GM11168 (cell line): ENCODE measurements around the gene DIABLO.
"Not testable (repeated sequence)": the region's sequence is repeated elsewhere in the genome, so short reads cannot be mapped to it uniquely, and the experiment has no call there.

ENCODE experiments used
- in situ Hi-C: fragments of 300-500 bp; cut with MboI; formaldehyde crosslinking; loops from one replicate; pipeline ENCODE4 v1.12.0; 2022; ENCODE audit warnings: low sequenced_read_pairs; ENCODE audit not compliant: unreplicated experiment

DIABLO gene

GRCh38 chr12:122225683-122226365, at the start of gene DIABLO:
Gene DIABLO, minus strand, starts transcription at chr12:122226052. Its CDS starts 38 bp downstream, at chr12:122226014.
- in situ Hi-C loops, result no loop called here

GRCh38 chr12:122275459-122275858, 49.6 kb upstream of the DIABLO start:
- in situ Hi-C loops, result no loop called here

DNA sequence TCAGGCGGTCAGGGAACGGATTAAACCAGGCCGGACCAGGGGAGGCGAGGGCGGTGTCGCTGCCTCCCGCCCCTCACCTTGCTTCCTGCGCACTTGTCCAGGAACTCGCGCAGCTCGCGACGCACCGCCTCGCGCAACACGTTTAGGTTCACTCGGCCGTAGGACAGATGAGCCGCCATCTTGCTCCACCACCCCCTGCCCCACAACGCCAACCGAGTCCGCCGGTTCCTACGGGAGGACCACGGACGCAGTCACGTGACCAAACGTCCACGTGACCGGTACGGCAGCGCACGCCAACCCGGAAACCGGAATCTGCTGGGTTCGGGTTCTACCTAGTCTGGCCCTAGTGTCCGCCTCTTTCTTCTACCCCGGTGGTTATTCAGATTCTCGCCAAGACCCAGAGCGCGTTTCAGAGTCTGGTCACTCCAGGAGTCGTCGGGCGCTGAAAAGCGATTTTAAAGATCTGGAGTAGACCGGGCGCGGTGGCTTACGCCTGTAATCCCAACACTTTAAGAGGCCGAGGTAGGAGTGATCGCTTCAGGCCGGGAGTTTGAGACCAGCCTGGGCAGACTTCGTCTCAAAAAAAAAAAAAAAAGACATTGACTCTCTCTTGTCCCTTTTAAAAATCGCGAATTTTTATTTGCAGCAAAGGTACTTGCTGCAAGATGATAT, 40.5 kb upstream of the DIABLO start, which contains the start of gene VPS33A:
TSS of gene VPS33A (minus strand) at position 265 of the 672 bp plus-strand sequence. CDS start at position 179, 86 bp downstream.
- in situ Hi-C loops, result no loop called here

DNA sequence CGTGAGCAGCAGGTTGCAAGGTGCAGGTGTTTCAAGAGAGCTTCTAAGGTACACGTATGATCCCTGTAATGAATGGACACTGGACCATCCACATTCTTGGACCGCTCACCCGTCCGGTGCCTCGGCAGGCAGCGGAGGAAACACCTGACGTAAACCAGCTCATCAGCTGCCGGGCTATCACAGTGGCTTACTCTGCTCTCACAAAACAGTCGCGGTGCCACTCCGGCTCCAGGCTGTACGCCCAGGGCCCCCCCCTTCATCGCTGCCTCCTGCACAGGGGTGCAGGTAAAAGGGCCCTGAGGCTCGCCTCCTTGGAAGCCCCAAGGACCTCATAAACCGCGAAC, 40.0 kb upstream of the DIABLO start:
- in situ Hi-C loops, result no loop called here

DNA sequence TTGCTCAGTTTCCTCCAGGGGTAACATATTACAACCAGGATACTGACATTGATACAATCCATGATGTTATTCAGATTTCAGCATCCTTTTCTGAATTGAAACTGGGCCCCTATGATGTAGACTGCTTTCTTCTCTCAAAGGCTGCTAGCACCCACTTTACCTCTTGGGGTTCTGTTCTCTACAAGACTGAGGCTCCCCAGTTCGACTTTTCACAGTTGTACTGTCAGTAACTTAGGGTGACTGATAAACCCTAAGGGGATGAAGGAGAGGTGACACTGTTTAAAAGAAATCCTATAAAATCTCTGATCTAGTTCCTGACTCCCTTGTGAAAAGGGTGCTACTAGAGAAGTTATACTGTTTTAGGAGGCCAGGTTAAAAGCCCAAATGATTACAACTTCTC, 39.6 kb upstream of the DIABLO start:
- in situ Hi-C loops, result no loop called here

DNA sequence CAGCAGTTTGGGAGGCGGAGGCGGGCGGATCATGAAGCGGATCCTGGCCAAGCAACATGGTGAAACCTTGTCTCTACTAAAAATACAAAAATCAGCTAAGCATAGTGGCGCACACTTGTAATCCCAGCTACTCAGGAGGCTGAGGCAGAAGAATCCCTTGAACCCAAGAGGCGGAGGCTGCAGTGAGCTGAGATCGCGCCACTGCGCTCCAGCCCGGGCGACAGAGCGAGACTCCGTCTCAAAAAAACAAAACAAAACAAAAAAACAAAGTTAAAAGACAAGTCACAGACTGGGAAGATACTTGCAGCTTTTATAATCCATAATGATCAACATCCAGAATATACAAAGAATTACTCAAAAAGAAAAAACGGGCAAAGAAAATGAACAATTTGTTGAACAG, 34.9 kb upstream of the DIABLO start:
- in situ Hi-C loops, result not testable (repeated sequence)

GRCh38 chr12:122258939-122259338, 33.1 kb upstream of the DIABLO start:
- in situ Hi-C loops, result not testable (repeated sequence)

GRCh38 chr12:122258462-122258861, 32.6 kb upstream of the DIABLO start:
- in situ Hi-C loops, result not testable (repeated sequence)

- in situ Hi-C loops, result no loop called here
Observed at GRCh38 chr12:122250536-122250935, 24.7 kb upstream of the DIABLO start.

GRCh38 chr12:122250047-122250446, 24.2 kb upstream of the DIABLO start:
- in situ Hi-C loops, result no loop called here

DNA sequence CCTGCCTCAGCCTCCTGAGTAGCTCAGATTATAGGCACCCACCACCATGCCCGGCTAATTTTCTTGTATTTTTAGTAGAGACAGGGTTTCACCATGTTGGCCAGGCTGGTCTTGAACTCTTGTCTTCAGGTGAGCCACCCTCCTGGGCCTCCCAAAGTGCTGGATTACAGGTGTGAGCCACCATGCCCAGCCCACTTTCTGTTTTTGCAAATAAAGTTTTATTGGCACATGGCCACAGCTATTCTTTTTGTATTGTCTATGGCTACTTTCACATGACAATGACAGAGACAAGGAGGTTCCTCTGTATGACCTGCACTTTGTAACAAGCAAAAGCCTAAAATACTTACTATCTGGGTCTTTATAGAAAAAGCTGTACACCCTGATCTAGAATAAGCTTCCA, 19.7 kb upstream of the DIABLO start:
- in situ Hi-C loops, result no loop called here

DNA sequence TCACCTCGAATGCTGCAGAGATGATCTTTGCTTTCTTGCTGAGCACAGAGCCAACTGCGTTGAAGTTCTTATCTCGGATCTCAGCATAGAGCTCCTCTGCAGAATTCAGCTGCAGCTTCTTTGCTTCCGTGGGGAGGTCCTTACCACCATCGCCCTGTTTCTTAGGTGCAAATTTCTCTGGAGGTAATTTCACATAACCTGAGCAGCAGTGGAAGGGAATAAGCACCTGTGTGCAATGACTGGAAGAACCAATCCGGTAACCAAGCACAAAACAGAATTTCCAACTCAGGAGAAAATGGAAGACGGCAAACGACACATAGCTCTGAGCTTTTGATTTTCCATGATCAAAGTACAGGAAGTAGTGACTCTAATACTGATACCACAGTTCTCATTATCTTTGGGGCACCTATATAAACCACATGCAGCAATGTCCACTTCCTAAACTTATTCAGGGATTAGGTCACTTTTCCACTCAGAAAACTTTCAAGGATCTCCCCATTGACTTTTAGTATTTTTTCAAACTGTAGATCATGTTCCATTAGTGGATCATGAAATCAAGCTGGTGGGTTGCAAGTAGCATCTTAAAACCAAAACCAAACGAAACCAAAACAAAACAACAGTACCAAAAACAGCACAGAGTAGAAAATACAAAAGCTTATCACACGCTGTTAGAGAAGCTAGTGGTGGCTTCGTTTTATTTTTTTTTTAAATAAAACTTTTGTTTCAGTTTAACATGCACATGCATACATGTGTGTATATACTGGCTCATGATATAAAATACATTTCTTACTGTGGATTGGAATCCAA, 18.9 kb upstream of the DIABLO start:
- in situ Hi-C loops, result no loop called here

DNA sequence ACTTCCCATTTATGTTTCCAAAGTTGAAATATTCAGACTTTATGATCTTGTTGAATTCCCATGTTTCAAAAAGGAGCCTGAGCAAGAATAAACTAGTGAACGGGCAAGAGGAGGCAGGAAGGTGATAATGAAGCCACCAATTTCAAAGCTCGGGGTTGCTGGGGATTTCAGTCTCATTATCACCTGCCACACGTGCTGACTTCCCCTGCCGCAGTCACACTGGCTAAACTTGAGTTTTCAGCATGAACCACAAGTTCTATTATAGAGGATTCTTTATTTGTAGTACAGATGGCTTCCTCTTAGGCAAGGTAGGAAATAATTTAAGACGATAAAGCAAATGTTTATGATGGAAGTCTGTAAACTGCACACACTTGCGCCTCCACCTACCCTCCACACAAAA, 18.1 kb upstream of the DIABLO start:
- in situ Hi-C loops, result no loop called here

- in situ Hi-C loops, result no loop called here
Observed at GRCh38 chr12:122238861-122239260, 13.0 kb upstream of the DIABLO start.

GRCh38 chr12:122235741-122236140, 9.9 kb upstream of the DIABLO start:
- in situ Hi-C loops, result no loop called here

GRCh38 chr12:122232691-122233090, 6.8 kb upstream of the DIABLO start:
- in situ Hi-C loops, result no loop called here

- in situ Hi-C loops, result no loop called here
Observed at GRCh38 chr12:122230798-122231197, 4.9 kb upstream of the DIABLO start.

- in situ Hi-C loops, result no loop called here
Observed at GRCh38 chr12:122228092-122228491, 2.2 kb upstream of the DIABLO start.

DNA sequence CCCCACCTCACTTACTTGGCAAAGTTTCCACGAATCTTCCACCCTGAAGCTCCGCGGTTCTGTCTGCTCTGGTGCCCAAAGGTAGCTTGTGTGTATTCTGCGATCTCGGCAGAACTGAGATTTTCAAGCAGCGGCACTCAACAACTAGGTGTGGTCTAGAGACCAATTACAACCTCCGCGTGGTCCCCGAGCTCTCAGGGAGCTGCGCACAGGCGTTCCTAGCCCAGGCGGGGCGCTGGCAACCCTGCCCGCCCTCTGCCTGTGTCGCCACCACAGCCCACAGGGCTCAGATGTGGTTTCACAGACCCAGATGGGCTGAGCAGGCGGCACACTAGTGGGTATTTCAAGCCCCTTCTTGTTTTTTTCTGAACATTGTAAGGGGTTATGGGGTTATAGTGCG, 1.5 kb upstream of the DIABLO start:
- in situ Hi-C loops, result no loop called here

GRCh38 chr12:122226366-122227125, 694 bp upstream of the DIABLO start:
- in situ Hi-C loops, result no loop called here
